ENCODE measurements around the gene MDGA2.

MDGA2 gene

GRCh38 chr14:46902837-46903236, 772.6 kb downstream of the MDGA2 start:
- TF ChIP-seq ZNF274 (IDR thresholded peaks at IDR 0.05; ENCODE audit: low read depth, low read length) = no peak
- no peak overlapping the region for H3K4me3 ChIP-seq (ENCODE audit: low read length)

- TF ChIP-seq ZNF274 (IDR thresholded peaks at IDR 0.05; ENCODE audit: low read depth, low read length) = no peak
- no peak overlapping the region for H3K4me3 ChIP-seq (ENCODE audit: low read length)
Measured at GRCh38 chr14:46894476-46894875, 780.9 kb downstream of the MDGA2 start.

DNA sequence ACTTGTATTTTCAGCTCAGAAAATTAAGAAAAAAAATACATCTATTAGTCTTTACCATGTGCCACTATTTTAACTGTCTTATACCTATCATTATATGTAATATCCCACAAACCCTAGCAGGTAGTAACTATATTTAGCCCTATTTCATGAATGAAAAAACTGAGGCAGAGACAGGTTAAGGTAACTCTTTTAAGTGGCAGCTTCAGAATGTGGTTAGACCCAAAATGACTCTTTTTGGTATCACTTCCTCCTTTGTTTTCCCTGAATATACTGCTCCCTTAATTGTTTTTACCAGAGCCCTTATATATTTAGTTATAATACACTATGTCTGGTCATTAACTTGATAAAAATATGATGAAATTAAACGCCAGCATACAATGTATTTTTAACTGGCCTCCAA, 788.3 kb downstream of the MDGA2 start:
- TF ChIP-seq ZNF274 (IDR thresholded peaks at IDR 0.05; ENCODE audit: low read depth, low read length) = no peak
- H3K4me3 ChIP-seq (ENCODE audit: low read length) = no peak overlapping the region

GRCh38 chr14:46885566-46885965, 789.8 kb downstream of the MDGA2 start:
- H3K4me3 ChIP-seq (ENCODE audit: low read length) = no peak overlapping the region
- no peak for TF ChIP-seq ZNF274 (IDR thresholded peaks at IDR 0.05; ENCODE audit: low read depth, low read length)

DNA sequence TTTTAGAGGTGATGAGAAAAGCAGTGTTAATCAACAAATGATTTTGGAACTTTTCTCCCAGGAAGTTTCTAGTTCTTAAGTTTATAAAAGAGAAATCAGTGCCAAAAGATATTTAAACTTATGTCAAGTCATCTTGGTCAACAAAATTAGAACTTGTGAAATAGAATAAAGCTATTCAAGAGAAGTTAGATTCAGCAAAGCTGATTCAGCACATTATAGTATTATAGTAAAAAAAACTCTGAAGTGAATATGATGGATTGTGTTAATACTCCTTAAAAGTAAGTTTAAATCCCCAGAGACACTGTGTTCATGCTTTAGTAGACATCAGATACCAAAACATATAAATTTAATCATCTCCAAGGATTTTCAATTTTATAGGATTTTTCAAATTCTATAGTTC, 813.7 kb downstream of the MDGA2 start:
- no peak for TF ChIP-seq ZNF274 (IDR thresholded peaks at IDR 0.05; ENCODE audit: low read depth, low read length)
- H3K4me3 ChIP-seq (ENCODE audit: low read length) = no peak overlapping the region

GRCh38 chr14:46840944-46841720, 834.3 kb downstream of the MDGA2 start:
- no peak overlapping the region for H3K4me3 ChIP-seq (ENCODE audit: low read length)
- TF ChIP-seq ZNF274 (IDR thresholded peaks at IDR 0.05; ENCODE audit: low read depth, low read length) = no peak

DNA sequence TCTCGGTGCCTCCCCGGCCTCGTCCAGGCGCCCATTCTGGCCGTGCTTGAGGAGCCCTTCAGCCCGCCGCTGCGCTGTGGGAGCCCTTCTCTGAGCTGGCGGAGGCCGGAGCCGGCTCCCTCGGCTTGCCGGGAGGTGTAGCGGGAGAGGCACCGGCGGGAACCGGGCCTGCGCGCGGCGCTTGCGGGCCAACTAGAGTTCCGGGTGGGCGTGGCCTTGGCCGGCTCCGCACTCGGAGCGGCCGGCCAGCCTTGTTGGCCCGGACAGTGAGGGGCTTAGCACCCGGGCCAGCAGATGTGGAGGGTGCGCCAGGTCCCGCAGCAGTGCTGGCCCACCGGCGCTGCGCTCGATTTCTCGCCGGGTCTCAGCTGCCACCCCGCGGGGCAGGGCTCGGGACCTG, 855.1 kb downstream of the MDGA2 start:
- no peak for TF ChIP-seq ZNF274 (IDR thresholded peaks at IDR 0.05; ENCODE audit: low read depth, low read length)
- no peak overlapping the region for H3K4me3 ChIP-seq (ENCODE audit: low read length)

DNA sequence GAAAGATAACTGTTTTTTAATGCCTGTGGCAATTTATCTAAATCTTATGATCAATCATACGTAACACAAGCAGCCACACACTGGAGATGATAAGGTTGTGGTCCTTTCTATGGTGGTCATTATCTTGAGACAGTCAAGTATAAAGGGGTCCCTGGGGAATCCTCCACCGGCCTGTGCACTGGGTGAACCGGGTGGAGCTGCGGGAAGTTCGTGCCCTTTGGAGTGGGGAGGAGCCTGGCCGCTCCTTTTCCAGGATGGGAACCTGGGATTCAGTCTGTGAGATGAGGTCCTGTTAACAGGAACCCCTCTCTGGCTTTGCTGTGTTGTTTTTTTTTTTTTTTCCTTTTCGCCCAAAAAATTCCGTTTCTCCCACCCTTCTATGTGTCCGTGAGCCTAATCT, 856.3 kb downstream of the MDGA2 start:
- no peak for TF ChIP-seq ZNF274 (IDR thresholded peaks at IDR 0.05; ENCODE audit: low read depth, low read length)

DNA sequence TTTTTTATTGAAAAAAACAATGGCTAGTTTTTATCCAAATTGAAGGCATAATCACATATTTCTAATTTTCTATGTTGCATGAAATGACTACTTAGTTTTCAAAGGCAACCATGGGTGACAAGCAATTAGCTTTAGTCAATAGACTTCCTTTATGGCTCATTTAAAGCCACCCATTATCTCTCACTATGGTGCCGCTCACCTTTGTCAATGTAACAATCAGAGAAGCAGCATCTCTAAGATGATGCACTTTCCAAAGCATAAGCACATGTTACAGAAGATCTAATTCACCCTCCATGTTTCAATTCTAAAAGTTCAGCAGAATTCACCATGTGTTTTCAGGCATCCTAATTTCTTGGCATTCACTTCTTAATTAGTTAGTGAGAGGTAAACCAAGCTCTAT, 857.3 kb downstream of the MDGA2 start:
- TF ChIP-seq ZNF274 (IDR thresholded peaks at IDR 0.05; ENCODE audit: low read depth, low read length) = no peak
- no peak overlapping the region for H3K4me3 ChIP-seq (ENCODE audit: low read length)

More for the DNA sequence above, 856.3 kb downstream of the MDGA2 start:
- H3K4me3 ChIP-seq (ENCODE audit: low read length) = no peak overlapping the region

GRCh38 chr14:46793144-46793543, 882.3 kb downstream of the MDGA2 start:
- no peak overlapping the region for H3K4me3 ChIP-seq (ENCODE audit: low read length)
- TF ChIP-seq ZNF274 (IDR thresholded peaks at IDR 0.05; ENCODE audit: low read depth, low read length) = no peak

Data from GM08714 (cell line).